ENCODE measurements around the gene RELB.

GRCh38 chr19:45027371-45027770 lies 26.1 kb downstream of the RELB start:
- TF ChIP-seq CTCF (conservative IDR thresholded peaks at IDR 0.05 in 1 of 2, IDR thresholded peaks at IDR 0.05 in 1 of 2; ENCODE audit: low read depth in 1 of 2, low read length in 2 of 2) (no peak), EZH2 (IDR thresholded peaks at IDR 0.05; ENCODE audit: low read length, missing control alignments) (no peak)
